Natural killer cell (primary cell): ENCODE results near the gene ST8SIA1. TPM values are rescaled to one million over a fixed set of nuclear protein-coding genes. Genes with fewer than 3 reads are reported as not detected.
A peak's percentile ranks its signal among the peaks of the same experiment; 100 is the strongest.

Experiments used
- ATAC-seq, 3 donors: fragments of 150-1000 bp in 2 of 3; fragments of 200-7000 bp in 1 of 3; cut with Tn5 transposase; 1 replicate in 1 of 3; 2 replicates in 2 of 3; pipeline ENCODE4 v1.10.0; 2021; ENCODE audit warnings: mild to moderate bottlenecking in 2 of 3, moderate library complexity in 2 of 3
- DNase-seq, 2 donors: peaks; one replicate each; pipeline versions ENCODE4 v3.0.0 to v3.0.0-alpha.2; 2013 to 2021; ENCODE audit warnings: mixed read lengths in 1 of 2
- H3K27ac ChIP-seq: one replicate; pipeline ENCODE4 v1.5.1; 2013; ENCODE audit warnings: mild to moderate bottlenecking, low read length
- H3K27me3 ChIP-seq: one replicate; pipeline ENCODE4 v1.6.1; 2013; ENCODE audit warnings: low read length; ENCODE audit not compliant: control insufficient read depth, insufficient read depth
- H3K36me3 ChIP-seq: one replicate; pipeline ENCODE4 v1.6.1; 2013; ENCODE audit warnings: low read length; ENCODE audit not compliant: control insufficient read depth, insufficient read depth
- H3K4me1 ChIP-seq: one replicate; pipeline ENCODE4 v1.6.1; 2013; ENCODE audit warnings: low read length; ENCODE audit not compliant: control insufficient read depth, insufficient read depth
- H3K4me3 ChIP-seq: one replicate; pipeline ENCODE4 v1.5.1; 2013; ENCODE audit warnings: low read length
- H3K9me3 ChIP-seq: one replicate; pipeline ENCODE4 v1.6.1; 2013; ENCODE audit warnings: low read length; ENCODE audit not compliant: control insufficient read depth, insufficient read depth
- H3K27ac Mint-ChIP-seq, 2 donors: one replicate each; pipeline ENCODE4 v1.8.0; 2022; ENCODE audit warnings: mild to moderate bottlenecking in 2 of 2, mixed read lengths in 2 of 2, moderate library complexity in 1 of 2
- H3K27me3 Mint-ChIP-seq, 2 donors: one replicate each; pipeline ENCODE4 v1.8.0; 2022; ENCODE audit warnings: low read depth in 2 of 2, mixed read lengths in 2 of 2
- H3K36me3 Mint-ChIP-seq: one replicate; pipeline ENCODE4 v1.8.0; 2022; ENCODE audit warnings: mixed read lengths
- H3K4me1 Mint-ChIP-seq, 2 donors: one replicate each; pipeline ENCODE4 v1.8.0; 2022; ENCODE audit warnings: mixed read lengths in 2 of 2
- H3K4me3 Mint-ChIP-seq: one replicate; pipeline ENCODE4 v1.8.0; 2022; ENCODE audit warnings: mild to moderate bottlenecking, moderate library complexity, mixed read lengths
- H3K9me3 Mint-ChIP-seq, 2 donors: one replicate each; pipeline ENCODE4 v1.8.0; 2022; ENCODE audit warnings: mixed read lengths in 2 of 2
- CTCF ChIP-seq: fragments of 200-600 bp; IDR thresholded peaks from one replicate; pipeline ENCODE4 v1.8.0; 2022; ENCODE audit warnings: antibody characterized with exemption
- WGBS: methylation state at CpG from one replicate; pipeline ENCODE4 v1.1.7; 2013; ENCODE audit warnings: missing lambda C conversion rate; ENCODE audit not compliant: insufficient coverage; 5-methylcytosine and 5-hydroxymethylcytosine counted together
- intact Hi-C: fragments of 100-400 bp; cut with micrococcal nuclease; formaldehyde crosslinking; loops from one replicate; pipeline ENCODE4 v1.14.2; 2022
- total RNA-seq, 4 donors: library from RNA; stranded (reverse); fragments of 120-200 nt in 1 of 4; gene quantifications; one replicate each; pipeline versions ENCODE4 v1.2.3 to v1.2.4, GENCODE V29; 2013 to 2022

The ST8SIA1 gene
- total RNA-seq, 3 donors from 2014 or later (not counting 1 experiment from before 2014, with no cell fraction given) = 0.60 to 0.79 TPM; not detected in 1

DNA sequence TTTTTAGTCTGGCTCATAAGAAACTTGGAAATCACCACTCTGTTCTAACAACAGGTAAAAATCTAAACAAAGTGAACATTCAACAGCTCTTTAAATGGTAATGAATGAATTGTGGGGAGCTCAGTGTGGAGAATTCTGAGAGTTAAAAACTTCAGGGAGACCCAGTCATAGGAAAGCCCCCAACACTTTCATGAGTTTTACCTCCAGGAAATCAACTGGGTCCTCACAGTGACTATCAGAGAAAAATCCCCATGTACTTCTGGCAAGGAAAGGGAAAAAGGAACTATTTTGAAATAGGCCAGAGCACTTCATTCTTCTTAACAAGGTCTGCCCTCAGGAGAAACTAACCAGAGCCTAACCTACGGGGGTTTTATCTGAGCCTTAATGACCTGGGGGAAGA, 153.8 kb downstream of the ST8SIA1 start:
- ATAC-seq = no peak
- WGBS = 100% methylated on average over 1 of the region's 1 CpG

DNA sequence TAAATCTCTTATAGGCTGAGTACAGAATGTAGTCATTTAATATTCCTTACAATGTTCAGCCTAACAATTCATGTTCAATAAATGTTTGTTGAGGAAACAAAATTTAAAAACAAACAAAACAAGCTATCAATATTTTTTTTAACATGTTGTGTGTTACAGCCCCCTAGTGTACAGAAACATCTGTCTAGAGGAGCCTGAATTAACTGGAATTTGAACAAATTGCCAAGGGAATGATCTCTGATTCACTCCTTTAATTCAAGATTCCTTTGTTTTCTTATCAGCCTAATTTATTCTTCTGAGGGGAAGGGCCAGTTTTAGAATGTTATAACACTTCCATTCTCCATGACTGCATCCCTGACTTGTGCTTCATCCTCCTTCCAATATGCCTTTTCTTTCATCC, 161.3 kb downstream of the ST8SIA1 start:
- H3K27ac Mint-ChIP-seq = no peak overlapping the region
- peaks cover 0 to 5% of the 10 kb centered on the region in 2 donors for H3K4me1 Mint-ChIP-seq
- TF ChIP-seq CTCF = no peak
- DNase-seq (peak in 1 of 2 donors; percentile 23), ATAC-seq (no peak)
- Histone ChIP-seq H3K27ac (no peak overlapping the region), H3K4me1 (no peaks in the 10 kb centered on the region), H3K27me3 (no peaks in the 10 kb centered on the region), H3K36me3 (no peaks in the 10 kb centered on the region), H3K4me3 (no peak overlapping the region), H3K9me3 (no peaks in the 10 kb centered on the region)
- H3K9me3 Mint-ChIP-seq = no peaks in the 10 kb centered on the region
- intact Hi-C loops = no loop called here
- H3K4me3 Mint-ChIP-seq = no peak overlapping the region
- peaks cover 2 to 19% of the 10 kb centered on the region in 2 donors for H3K27me3 Mint-ChIP-seq
- no peaks in the 10 kb centered on the region for H3K36me3 Mint-ChIP-seq

More for the DNA sequence above, 153.8 kb downstream of the ST8SIA1 start:
- Mint-ChIP-seq H3K27me3 (peaks cover 12 to 54% of the 10 kb centered on the region in 2 donors), H3K9me3 (peaks cover 0 to 3% of the 10 kb centered on the region in 2 donors), H3K36me3 (no peaks in the 10 kb centered on the region), H3K27ac (no peak overlapping the region), H3K4me1 (peaks cover 0 to 7% of the 10 kb centered on the region in 2 donors), H3K4me3 (no peak overlapping the region)
- H3K27me3 ChIP-seq = no peaks in the 10 kb centered on the region
- no peaks in the 10 kb centered on the region for H3K36me3 ChIP-seq
- intact Hi-C loops = no loop called here
- no peaks in the 10 kb centered on the region for H3K4me1 ChIP-seq
- TF ChIP-seq CTCF = no peak
- no peak for DNase-seq
- H3K27ac ChIP-seq = no peak overlapping the region
- H3K4me3 ChIP-seq = no peak overlapping the region
- H3K9me3 ChIP-seq = no peaks in the 10 kb centered on the region

GRCh38 chr12:22172501-22172900, 162.0 kb downstream of the ST8SIA1 start:
- H3K4me3 ChIP-seq = no peak overlapping the region
- 75% methylated on average over 5 of the region's 5 CpGs for WGBS
- no peaks in the 10 kb centered on the region for H3K36me3 Mint-ChIP-seq
- H3K27me3 Mint-ChIP-seq = peaks cover 2 to 19% of the 10 kb centered on the region in 2 donors
- H3K27ac ChIP-seq = no peak overlapping the region
- H3K27ac Mint-ChIP-seq = no peak overlapping the region
- H3K4me3 Mint-ChIP-seq = no peak overlapping the region
- no peaks in the 10 kb centered on the region for H3K4me1 ChIP-seq
- intact Hi-C loops = no loop called here
- H3K9me3 Mint-ChIP-seq = no peaks in the 10 kb centered on the region
- no peak for TF ChIP-seq CTCF
- no peak for DNase-seq
- no peaks in the 10 kb centered on the region for H3K36me3 ChIP-seq
- no peaks in the 10 kb centered on the region for H3K9me3 ChIP-seq
- no peaks in the 10 kb centered on the region for H3K27me3 ChIP-seq
- no peak for ATAC-seq
- H3K4me1 Mint-ChIP-seq = peaks cover 0 to 5% of the 10 kb centered on the region in 2 donors

DNA sequence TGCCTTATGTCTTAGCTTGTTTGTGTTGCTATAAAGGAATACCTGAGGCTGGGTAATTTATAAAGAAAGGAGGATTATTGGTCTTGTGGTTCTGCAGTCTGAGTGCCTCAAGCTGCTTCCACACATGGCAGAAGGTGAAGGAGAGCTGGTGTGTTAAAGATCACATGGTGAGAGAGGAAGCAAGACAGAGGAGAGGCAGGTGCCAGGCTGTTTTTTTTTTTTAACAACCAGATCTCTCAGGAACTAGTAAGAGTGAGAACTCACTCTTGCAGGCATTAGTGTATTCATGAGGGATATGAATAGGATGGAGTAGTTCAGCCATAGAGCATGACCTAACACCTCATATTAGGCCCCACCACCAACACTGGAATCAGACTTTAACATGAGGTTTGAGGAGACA, 165.1 kb downstream of the ST8SIA1 start:
- H3K27ac ChIP-seq = no peak overlapping the region
- H3K4me1 ChIP-seq = peaks cover 6% of the 10 kb centered on the region
- H3K36me3 ChIP-seq = no peaks in the 10 kb centered on the region
- intact Hi-C loops = no loop called here
- Mint-ChIP-seq H3K27me3 (peaks cover 0 to 11% of the 10 kb centered on the region in 2 donors), H3K27ac (no peak overlapping the region), H3K36me3 (no peaks in the 10 kb centered on the region), H3K4me3 (no peak overlapping the region), H3K9me3 (no peaks in the 10 kb centered on the region), H3K4me1 (peaks cover 2 to 6% of the 10 kb centered on the region in 2 donors)
- H3K27me3 ChIP-seq = no peaks in the 10 kb centered on the region
- TF ChIP-seq CTCF = no peak
- ATAC-seq (peak in 1 of 3 donors; percentile 14), DNase-seq (no peak)
- no peaks in the 10 kb centered on the region for H3K9me3 ChIP-seq
- no peak overlapping the region for H3K4me3 ChIP-seq
